HG02973 (cell line): ENCODE data around the gene UNC5A.

Experiments
- ATAC-seq: cut with Tn5 transposase; IDR thresholded peaks from one replicate; pipeline ENCODE4 v1.9.1; 2021; ENCODE audit warnings: moderate library complexity; ENCODE audit not compliant: unreplicated experiment

The UNC5A gene

DNA sequence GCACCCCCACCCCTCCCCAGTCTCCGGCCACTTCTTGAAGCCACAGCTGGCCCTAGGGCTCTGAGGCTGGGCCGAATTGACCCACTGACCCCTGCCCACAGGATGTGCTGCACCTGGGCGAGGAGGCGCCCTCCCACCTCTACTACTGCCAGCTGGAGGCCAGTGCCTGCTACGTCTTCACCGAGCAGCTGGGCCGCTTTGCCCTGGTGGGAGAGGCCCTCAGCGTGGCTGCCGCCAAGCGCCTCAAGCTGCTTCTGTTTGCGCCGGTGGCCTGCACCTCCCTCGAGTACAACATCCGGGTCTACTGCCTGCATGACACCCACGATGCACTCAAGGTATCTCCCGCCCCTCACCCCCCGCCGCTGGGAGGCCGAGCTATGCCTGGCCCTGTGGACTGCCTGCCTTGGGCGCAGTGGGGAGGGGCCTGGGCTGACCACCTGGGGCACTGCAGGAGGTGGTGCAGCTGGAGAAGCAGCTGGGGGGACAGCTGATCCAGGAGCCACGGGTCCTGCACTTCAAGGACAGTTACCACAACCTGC is 67.5 kb downstream of the UNC5A start:
- no peak for ATAC-seq

DNA sequence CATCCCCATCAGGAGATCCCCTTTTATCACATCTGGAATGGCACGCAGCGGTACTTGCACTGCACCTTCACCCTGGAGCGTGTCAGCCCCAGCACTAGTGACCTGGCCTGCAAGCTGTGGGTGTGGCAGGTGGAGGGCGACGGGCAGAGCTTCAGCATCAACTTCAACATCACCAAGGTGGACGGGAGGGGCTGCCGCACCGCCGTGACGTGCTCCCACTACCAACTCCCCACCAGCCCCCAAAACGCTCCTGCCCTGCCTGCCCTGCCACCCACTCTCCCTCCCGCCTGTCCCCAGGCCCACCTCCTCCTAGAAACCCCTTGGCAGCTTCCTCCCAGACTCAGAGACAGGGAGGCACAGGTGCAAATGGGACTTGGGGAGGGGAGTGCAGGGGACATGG is 68.1 kb downstream of the UNC5A start:
- no peak for ATAC-seq

DNA sequence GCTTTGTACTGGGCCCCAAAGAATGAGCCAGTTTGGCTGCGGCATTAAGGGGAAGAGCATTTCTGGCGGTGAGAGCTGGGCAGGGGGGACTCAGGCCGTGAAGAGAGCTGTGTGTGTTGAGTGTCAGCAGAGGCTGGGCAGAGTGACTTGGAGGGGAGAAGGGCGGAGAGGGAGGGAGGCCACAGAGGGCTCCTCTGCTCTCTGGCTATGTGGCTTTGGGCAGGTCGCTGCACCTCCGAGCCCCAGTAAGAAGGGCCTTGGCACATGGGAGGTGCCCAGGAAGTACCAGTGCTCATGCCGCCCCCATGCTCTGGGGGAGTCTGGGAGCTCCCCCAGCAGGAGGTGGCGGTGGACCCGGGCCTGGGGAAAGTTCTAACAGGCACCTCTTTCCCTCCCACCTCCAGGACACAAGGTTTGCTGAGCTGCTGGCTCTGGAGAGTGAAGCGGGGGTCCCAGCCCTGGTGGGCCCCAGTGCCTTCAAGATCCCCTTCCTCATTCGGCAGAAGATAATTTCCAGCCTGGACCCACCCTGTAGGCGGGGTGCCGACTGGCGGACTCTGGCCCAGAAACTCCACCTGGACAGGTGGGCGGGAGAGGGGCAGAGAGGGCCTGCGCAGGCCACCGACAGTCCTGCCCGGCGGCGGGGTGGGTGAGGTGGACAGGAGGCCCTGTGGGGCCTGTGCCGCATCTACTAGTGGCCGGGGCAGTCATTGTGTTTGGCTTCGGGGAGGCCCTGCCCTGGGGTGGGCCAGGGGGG is 68.7 kb downstream of the UNC5A start:
- ATAC-seq, result no peak

DNA sequence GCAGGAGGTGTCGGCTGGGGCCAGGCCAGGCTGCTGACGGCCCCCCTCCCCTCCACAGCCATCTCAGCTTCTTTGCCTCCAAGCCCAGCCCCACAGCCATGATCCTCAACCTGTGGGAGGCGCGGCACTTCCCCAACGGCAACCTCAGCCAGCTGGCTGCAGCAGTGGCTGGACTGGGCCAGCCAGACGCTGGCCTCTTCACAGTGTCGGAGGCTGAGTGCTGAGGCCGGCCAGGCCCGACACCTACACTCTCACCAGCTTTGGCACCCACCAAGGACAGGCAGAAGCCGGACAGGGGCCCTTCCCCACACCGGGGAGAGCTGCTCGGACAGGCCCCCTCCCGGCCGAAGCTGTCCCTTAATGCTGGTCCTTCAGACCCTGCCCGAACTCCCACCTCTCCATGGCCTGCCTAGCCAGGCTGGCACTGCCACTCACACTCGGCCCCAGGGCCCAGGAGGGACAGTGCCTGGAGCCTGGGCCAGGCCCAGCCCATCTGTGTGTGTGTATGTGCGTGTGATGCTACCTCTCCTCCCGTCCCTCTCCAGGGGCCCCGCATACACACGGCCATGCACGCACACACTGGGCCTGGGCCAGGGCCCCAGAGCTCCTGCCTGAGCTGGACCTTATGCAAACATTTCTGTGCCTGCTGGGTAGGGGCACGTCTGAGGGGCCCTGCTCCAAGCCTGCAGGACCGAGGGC is 69.5 kb downstream of the UNC5A start:
- ATAC-seq, result no peak

DNA sequence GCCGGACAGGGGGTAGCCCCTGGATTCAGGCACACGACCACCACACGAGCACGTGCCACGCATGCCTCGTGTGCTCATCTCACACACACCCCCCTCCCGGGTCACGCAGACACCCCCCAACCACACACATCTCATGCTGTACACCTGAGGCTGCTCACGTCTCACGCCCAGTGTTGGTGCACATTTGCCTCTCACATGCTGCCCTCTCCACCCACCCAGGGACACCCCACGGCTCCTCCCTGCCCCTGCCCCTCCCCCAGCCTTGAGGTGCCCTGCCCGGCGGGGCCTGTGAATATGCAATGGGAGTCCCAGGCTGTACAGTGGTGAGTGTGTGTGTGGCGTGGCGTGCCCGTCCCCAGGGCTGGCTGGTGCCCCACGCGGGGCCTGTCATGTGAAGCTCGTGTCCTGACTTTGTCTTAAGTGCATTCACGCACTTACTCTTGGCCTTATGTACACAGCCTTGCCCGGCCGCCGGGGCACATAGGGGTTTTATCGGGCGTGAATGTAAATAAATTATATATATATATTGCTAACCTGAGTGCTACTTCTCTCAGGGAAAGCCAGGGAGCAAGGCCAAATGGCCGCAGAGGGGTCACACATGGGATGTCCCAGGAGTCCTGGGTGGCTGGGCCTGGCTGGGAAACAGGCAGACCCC is 70.1 kb downstream of the UNC5A start:
- no peak for ATAC-seq

DNA sequence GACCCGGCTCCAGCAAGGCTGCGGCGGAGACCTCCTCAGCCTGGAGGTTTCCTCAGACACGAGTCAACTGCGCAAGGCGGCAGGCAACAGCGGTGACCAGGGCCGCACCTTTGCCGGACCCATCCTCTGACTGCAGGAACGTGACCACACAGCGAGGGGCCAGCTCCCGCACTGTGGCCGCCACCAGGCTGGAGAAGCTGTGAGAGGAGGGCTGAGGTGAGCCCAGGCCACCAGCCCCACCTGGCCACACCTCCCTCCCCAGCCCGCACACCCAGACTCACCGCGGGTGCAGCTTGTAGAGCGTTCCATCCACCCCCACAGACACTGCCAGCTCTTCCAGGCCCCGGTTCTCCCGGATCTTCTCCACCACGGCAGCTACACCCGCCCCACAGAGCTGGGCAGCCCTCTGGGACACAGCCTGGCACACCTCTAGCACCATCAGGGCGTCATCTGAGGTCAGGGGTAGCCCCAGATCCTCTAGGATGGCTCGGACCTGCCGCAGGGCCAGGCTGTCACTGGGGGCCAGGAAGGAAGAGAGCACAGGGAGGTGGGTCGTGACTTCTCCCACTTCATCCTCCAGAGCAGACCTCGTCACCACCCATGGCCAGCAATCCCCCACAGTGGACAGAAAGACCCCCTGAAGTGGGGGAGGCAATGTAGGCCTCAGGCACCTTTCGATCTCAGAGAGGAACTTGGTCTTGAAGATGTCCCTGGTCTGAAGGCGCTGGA is 70.8 kb downstream of the UNC5A start:
- no peak for ATAC-seq

DNA sequence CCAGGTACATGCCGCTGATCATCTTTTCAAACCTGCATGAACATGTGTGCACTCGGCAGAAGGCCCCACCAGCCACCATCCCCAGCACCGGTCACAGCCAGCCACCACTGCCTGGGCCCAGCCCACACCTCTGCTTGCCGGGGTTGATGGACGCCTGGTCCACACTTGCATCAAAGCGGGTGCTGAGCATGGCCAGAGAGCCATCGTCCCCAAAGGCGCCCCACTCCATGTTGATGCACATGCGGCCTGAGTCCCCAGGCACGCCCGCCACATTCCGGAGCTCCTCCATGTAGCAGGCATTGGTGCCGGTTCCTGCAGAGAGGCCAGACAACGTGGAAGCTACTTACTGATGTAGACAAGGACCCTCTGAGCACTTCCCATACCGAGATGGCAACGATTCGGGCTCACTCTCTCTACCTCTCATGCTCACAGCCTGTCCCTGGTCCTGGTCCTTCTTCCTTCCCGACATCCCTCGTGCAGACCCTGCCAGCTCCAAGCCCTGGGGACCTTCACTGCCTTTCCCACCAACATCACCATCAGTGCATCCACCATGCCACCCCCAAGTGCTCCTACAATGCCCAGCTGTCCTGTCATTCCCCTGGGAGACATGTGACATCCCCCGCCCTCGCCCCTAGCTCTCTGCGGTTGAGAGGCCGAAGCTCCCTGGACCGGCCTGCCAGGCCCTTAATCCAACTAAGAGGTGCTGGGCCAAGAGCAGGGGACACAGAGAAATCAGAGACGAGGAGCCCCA is 71.6 kb downstream of the UNC5A start:
- no peak for ATAC-seq

DNA sequence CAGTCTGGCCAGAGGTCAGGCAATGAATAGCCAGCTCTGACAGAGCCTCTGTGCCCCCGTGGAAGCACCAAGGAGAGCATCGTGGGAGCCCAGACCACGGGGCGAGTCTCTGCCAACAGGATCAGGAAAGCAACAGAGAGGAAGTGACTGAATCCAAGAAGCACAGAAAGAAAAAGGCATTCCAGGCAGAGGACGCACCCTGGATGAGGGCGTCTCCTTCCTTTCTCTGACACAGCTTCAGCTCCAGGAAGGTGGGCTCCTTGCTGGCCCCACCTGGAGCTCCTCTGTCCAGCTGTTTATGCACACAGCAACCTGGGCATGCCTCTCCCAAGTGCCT is 72.2 kb downstream of the UNC5A start:
- no peak for ATAC-seq

DNA sequence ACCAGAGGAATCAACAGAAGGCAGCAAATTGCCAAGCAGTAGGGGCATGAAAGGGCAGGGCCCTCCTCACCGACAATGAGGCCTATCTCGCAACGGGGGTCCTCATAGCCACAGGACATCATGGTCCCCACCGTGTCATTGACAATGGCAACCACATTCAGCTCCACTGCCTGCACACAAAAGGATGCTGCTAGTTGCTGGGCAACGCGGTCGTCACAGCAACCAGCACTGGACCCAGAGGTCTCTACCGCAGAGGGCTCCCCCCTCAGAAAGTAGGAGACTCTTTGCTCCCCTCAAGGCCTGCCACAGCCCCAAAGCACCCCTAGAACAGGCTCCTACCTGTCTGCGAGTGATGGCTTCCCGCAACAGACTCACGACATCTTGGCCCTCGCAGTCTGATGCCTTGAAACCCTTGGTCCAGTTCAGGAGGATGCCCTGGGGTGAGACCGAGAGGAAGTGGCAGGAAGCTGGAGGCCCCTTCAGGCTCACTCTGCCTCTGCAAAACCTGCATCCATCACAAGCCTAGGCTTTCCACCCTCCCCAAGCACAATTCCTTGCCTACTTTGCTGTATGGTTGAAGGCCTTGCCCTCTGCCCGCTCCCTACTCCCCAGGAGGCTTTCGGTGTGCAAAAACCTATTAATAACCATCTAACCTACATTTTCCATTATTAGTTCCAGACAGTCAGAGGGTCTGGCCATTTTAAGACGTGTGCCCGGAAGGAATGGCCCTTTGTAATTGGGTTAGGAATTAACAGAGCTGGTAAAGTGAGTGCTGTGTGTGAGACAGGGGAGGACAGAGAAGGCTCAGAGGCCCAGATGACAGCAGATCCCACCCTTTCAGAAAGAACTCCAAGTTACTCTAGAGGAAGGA is 73.6 kb downstream of the UNC5A start:
- no peak for ATAC-seq

DNA sequence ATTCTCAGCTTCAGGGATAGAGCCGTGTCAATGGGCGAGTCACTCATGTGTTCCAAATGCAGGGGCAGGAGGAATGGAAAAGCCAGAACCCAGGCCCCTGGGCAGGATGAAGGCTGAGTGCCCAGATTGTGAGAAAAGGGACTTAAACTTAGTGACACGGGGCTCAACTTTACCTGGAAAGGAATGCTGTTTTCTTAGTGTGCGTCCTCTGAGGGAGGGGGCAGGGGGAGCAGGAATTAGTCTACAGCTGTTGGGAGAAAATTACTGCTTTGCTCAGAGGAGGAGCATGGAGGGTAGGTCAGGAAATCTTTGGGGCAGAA is 74.2 kb downstream of the UNC5A start:
- no peak for ATAC-seq

DNA sequence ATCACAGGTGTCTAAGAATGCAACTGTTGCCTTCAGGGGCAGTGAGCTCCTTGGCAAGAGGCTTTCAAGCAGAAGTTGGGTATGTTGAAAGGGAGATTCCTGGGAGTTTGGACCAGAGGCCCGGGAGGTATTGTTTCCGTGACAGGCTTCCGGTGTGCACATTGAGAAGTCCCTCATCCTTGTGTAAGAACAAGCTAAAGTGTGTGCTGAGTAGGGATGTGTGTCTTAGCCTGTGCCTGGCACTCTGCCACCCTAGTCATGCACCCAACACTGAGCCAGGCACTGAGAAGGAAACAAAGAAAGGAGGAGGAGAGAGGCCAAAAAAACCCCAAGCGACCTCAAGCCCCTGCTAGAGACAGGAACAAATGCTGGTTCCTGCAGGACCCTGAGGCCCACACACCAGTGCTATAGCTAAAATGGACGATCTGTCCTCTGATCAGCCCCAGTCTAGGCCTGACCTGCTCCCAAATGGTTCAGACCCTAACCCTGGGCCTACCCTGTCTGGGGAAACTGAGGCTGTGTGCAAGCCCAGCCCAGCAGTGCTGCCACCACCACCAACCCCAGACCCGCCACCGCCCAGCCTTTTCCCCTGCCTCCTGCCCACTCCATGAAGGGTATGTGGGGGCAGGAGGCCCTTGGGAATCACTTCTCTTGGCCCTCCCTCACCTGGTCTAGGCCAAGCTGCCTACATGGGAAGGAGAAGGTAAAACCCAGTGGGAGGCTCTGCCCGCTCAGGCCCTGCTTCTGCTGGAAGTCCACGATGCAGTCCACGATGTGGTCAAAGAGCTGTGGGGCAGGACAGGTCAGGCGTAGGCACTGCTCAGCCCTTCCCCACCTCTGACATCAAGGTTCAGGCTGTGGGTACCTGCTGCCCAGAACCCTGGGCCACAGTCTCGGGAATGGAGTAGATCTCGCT is 76.2 kb downstream of the UNC5A start:
- no peak for ATAC-seq

DNA sequence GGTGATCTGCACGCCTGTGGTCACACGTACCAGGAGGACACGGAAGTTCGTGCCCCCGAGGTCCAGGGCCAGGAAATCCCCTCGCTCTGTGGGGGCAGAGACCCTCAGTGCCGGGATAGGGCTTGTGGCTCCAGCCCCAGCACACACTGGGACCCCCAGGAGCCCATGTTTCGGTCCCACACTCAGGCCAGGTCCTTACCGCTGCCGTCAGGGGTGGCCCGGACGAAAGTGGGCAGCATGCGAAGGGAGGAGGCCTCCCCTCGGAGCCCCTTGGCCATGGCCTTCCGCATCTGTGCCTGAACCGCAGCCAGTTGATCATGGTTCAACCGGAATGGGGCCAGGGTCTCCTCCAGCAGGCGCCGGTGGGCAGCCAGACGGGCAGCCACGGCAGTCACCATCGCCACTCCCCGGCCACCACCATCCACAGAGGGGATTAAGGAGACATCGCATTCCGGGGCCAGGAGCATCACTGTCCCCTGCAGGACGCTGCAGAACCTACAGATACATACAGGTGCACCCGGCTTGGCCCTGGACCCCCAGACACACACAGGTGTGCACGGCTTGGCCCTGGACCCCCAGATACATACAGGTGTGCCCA is 77.0 kb downstream of the UNC5A start:
- ATAC-seq, result no peak

DNA sequence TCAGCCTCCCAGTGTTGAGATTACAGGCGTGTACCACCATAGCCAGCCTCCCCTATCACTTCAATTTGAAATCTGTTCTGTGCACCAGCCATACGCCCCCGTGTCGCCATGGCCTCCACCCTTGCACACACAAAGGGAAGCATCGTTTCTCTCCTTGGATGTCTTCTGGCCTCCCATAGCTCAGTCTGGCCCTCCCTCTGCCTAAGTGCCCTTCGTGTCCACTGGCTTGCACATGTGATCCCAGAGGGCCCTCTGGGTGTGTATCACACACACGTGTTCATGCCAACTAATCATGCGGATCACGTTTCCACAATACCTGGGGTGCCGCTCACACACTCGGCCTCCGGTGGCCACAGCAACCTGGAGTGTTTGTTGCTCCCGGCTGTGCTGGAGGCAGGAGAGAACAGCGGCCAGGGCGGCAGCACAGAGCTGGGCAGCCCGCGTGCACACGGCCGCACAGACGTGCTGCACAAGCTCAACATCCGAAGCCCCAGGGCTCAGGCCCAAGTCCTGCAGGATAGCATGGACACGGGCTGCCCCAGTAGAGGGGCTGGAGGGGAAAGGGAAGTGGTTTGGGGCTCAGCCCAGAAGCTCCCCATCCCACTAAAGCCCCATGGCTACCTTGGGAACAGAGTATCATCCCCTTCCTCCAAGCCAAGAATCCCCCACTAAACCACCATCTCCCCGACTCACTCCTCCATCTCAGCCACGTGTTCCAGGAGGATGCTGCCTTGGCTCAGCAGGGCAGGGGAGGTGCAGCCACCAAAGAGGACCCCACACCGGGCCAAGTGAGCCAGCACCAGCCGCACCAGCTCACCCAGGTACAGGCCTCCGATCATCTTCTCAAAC is 77.9 kb downstream of the UNC5A start:
- no peak for ATAC-seq

DNA sequence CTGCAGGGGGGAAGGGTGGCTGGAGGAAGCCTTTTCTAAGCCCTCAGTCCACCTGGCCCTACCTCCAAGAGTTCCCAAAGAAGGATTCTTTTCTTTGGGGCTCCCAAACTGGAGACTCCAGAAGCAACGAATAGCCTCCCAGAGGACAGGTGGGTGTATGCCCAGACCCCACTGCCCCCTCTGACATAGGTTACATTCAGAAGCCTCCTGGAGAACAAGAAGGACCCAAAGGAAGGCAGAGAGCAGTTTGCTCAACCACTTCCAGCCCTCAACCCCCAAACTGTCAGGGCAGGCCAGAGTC is 78.5 kb downstream of the UNC5A start:
- no peak for ATAC-seq

DNA sequence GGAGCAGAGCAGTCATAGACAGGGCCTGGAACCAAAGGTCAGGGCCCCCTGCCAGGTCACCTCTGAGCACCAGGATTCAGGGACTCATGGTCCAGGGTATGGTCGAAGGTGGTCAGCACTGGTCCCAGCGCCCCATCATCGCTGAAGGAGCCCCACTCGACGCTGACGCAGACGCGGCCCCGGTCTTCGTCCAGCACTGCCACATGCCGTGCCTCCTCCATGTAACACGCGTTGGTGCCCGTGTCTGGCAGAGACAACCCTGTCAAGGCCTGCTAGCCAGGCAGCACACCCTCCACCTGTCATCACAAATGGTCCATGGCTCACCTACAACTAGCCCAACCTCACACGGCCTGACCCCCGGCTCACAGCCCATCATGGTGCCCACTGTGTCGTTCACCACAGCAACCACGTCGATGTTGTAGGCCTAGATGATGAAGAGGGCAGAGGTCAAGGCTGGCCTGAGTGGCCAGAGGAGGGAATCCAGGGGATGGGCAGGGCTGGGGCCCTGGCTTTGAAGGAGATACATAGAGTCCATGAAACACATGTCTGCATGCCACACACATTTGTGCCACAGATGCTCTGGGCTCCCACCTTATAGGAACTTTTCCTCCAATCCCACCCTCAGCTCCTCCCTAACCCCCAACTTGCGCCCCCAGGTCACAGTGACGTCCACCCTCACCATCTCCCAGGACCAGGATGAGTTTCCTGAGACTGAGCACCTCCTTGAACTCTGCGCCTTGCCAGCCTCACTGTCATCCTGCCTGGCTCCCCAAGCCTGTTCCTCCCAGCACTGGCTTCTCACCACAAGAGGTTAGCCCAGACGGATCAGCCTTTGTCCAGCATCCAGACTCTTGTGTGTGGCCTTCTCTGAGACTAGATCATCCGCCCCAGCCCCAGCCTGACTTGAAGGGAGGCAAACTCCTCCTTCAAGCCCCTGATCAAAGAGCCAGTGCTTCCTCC is 79.2 kb downstream of the UNC5A start:
- no peak for ATAC-seq

DNA sequence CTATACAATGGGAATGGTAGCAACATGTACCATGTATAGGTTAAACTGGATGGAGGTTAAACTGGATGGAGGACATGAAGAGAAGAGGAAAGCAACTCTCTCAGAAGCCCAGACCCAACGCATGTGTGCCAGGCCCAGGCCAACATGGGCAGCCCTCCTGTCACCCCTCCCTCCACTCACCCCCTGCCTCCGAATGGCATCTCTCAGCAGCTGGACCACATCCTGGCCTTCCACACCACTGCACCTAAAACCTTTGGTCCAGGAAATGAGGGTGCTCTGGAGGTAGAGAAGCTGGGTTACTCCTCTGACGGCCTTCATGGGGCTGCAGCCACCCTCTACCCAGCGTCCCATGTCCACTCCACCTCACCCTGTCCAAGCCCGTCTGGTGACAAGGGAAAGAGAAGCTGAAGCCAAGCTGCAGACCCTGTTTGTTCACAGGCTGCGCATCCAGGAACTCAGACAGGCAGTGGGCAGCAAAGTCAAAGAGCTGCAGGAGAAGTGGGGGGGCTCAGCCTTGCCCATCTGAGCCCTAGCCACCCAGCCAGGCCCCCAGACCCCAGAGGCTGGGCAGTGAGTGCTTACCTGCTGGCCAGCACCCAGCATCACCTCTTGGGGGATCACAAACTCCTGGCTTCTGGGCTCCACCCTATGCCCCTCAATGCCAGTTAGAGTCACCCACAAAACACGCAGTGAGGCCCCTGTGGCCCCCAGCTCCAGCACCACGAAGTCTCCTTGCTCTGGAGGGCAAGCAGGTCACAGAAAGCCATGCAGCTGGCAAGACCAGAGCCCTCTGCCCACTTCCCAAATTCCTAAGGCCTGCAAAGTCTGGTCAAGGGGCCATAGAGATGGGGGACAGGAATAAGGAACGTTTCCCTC is 80.3 kb downstream of the UNC5A start:
- no peak for ATAC-seq
